MV-4-11 (cell line): ENCODE data around the gene ACVR1B.

Experiments used
- DNase-seq: peaks from one replicate; lab custom pipeline; 2025; lab: John Stamatoyannopoulos, UW

ACVR1B gene

DNA sequence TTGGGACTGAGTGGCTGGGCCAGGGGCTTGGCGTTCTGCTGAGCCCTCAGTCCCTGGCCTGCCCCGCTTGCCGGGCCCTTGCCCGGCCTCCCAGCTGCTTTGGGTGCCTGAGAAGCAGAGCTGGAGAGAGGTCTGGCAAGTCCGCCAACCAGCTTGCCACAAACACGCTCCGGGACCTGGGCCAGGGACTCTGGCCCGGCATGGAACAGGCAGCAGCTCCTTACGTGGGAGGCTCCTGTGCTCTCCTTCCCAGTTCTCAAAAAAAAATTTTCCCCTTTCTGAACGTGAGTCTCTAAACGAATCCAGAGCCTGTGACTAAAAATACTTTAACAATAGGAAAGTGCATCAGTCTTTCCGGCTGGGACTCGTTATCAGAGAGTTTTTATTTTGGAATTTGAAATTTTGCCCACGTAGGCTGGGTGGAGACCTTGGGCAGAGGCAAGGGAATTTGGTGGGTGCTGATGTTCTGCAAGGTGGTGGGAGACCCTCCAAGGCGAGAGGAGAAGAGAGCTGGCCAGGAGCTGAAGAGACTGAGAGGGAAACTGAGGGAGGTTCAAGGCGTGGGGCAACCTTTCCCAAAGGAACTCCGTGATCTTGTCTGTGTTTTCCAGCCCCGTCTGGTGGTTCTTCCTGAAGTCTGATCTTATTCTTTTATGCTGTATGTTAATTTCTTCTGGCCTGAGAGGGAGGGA lies 92.9 kb downstream of the ACVR1B start:
- DNase-seq = no peak

DNA sequence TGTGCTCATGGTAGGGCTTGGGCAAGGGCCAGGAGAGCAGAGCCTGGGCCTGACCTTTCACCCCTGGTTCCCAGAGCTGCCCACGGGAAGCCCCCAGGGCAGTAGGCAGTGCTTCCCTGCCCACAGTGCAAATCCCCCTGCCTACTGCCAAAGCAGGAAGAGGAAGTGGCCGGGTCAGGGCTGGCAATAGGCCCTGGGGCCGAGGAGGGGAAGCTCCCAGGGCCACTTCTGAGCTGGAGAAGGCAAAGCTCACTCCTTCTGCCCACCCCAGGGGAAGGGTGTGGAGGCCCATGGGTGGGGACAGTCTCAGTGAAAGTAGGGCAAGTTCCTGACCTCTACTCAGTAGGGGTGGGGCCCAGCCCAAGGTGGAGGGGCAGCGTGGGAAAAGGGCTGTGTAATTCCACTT lies 94.3 kb downstream of the ACVR1B start:
- peak; percentile 66 for DNase-seq
